NCI-H2081 (cell line): Measurements from ENCODE around the gene MAD1L1.

Experiments used
- DNase-seq, 2 experiments: peaks; one replicate each; lab custom pipeline; 2025; lab: John Stamatoyannopoulos, UW

Gene MAD1L1

GRCh38 chr7:2030475-2031450 is 202.0 kb downstream of the MAD1L1 start:
- no peak for DNase-seq

GRCh38 chr7:2029936-2030335 is 202.8 kb downstream of the MAD1L1 start:
- DNase-seq = no peak

- no peak for DNase-seq
Observed at GRCh38 chr7:2029211-2029905, 203.4 kb downstream of the MAD1L1 start.

GRCh38 chr7:2028733-2029132 is 204.0 kb downstream of the MAD1L1 start:
- no peak for DNase-seq

- no peak for DNase-seq
Observed at GRCh38 chr7:2025188-2025587, 207.6 kb downstream of the MAD1L1 start.

GRCh38 chr7:2024567-2024918 is 208.2 kb downstream of the MAD1L1 start:
- no peak for DNase-seq

GRCh38 chr7:2023877-2024566 is 208.7 kb downstream of the MAD1L1 start:
- no peak for DNase-seq

GRCh38 chr7:2022737-2023250 is 210.0 kb downstream of the MAD1L1 start:
- DNase-seq = no peak

- DNase-seq = no peak
Observed at GRCh38 chr7:2022021-2022409, 210.7 kb downstream of the MAD1L1 start.

GRCh38 chr7:2019711-2020511 is 212.8 kb downstream of the MAD1L1 start:
- no peak for DNase-seq

GRCh38 chr7:2019461-2019710 is 213.4 kb downstream of the MAD1L1 start:
- no peak for DNase-seq

- DNase-seq = no peak
Observed at GRCh38 chr7:2018569-2019460, 213.9 kb downstream of the MAD1L1 start.

- no peak for DNase-seq
Observed at GRCh38 chr7:2017914-2018568, 214.7 kb downstream of the MAD1L1 start.

GRCh38 chr7:2017481-2017891 is 215.3 kb downstream of the MAD1L1 start:
- no peak for DNase-seq

GRCh38 chr7:2016761-2017480 is 215.8 kb downstream of the MAD1L1 start:
- peak in 1 of 2 experiments; percentile 23 for DNase-seq

- no peak for DNase-seq
Observed at GRCh38 chr7:2016021-2016631, 216.6 kb downstream of the MAD1L1 start.

- DNase-seq = no peak
Observed at GRCh38 chr7:2015251-2015871, 217.4 kb downstream of the MAD1L1 start.

GRCh38 chr7:2014391-2015241 is 218.1 kb downstream of the MAD1L1 start:
- DNase-seq = no peak
